HG03025 (cell line): ENCODE data around the gene CFAP43.
"Not testable (repeated sequence)": the region's sequence is repeated elsewhere in the genome, so short reads cannot be mapped to it uniquely, and the experiment has no call there.

Experiments used
- ATAC-seq: cut with Tn5 transposase; IDR thresholded peaks from one replicate; pipeline ENCODE4 v1.9.1; 2021; ENCODE audit warnings: mild to moderate bottlenecking, moderate library complexity; ENCODE audit not compliant: unreplicated experiment, low FRiP score

CFAP43 gene

GRCh38 chr10:104230490-104230889, 1.7 kb downstream of the CFAP43 start:
- no peak for ATAC-seq

GRCh38 chr10:104223304-104223703, 8.9 kb downstream of the CFAP43 start:
- ATAC-seq, result no peak

GRCh38 chr10:104220522-104220921, 11.6 kb downstream of the CFAP43 start:
- no peak for ATAC-seq

GRCh38 chr10:104218751-104219150, 13.4 kb downstream of the CFAP43 start:
- no peak for ATAC-seq

GRCh38 chr10:104216631-104217030, 15.5 kb downstream of the CFAP43 start:
- ATAC-seq, result no peak

GRCh38 chr10:104209575-104210198, 22.5 kb downstream of the CFAP43 start:
- no peak for ATAC-seq

- ATAC-seq, result no peak
These were observed 23.4 kb downstream of the CFAP43 start for GRCh38 chr10:104208730-104209129.

GRCh38 chr10:104202231-104202630, 29.9 kb downstream of the CFAP43 start:
- ATAC-seq, result no peak

- no peak for ATAC-seq
These were observed 30.5 kb downstream of the CFAP43 start for GRCh38 chr10:104201636-104202035.

GRCh38 chr10:104199567-104199966, 32.6 kb downstream of the CFAP43 start:
- no peak for ATAC-seq

- ATAC-seq, result no peak
These were observed 34.8 kb downstream of the CFAP43 start for GRCh38 chr10:104197364-104197763.

- ATAC-seq, result no peak
These were observed 36.5 kb downstream of the CFAP43 start for GRCh38 chr10:104195706-104196105.

GRCh38 chr10:104193787-104194186, 38.4 kb downstream of the CFAP43 start:
- no peak for ATAC-seq

- ATAC-seq, result no peak
These were observed 41.5 kb downstream of the CFAP43 start for GRCh38 chr10:104190695-104191094.

GRCh38 chr10:104183682-104184081, 48.5 kb downstream of the CFAP43 start:
- ATAC-seq, result no peak

GRCh38 chr10:104174136-104174535, 58.0 kb downstream of the CFAP43 start:
- not testable (repeated sequence) for ATAC-seq

GRCh38 chr10:104170610-104171254, 61.4 kb downstream of the CFAP43 start:
- no peak for ATAC-seq

GRCh38 chr10:104155591-104155990, 76.6 kb downstream of the CFAP43 start:
- ATAC-seq, result no peak

- no peak for ATAC-seq
These were observed 80.4 kb downstream of the CFAP43 start for GRCh38 chr10:104151737-104152136.

GRCh38 chr10:104150139-104150538, 82.0 kb downstream of the CFAP43 start:
- no peak for ATAC-seq

GRCh38 chr10:104146882-104147281, 85.3 kb downstream of the CFAP43 start:
- ATAC-seq, result no peak

GRCh38 chr10:104144931-104145330, 87.2 kb downstream of the CFAP43 start:
- no peak for ATAC-seq
